Measurements from ENCODE around the gene FAM90A1. TPM values are rescaled to one million over a fixed set of nuclear protein-coding genes. Genes with fewer than 3 reads are reported as not detected.
"Not testable (repeated sequence)": the region's sequence is repeated elsewhere in the genome, so short reads cannot be mapped to it uniquely, and the experiment has no call there.

The FAM90A1 gene
- total RNA-seq, 1 donor from 2014 or later, result not detected

GRCh38 chr12:8235316-8236157 lies 8.1 kb upstream of the FAM90A1 start:
- not testable (repeated sequence) for H3K4me3 ChIP-seq (ENCODE audit: insufficient read depth, low read depth, low read length); H3K27me3 Mint-ChIP-seq (ENCODE audit: low read depth, unreplicated experiment); H3K4me3 Mint-ChIP-seq (ENCODE audit: unreplicated experiment); H3K27me3 ChIP-seq (ENCODE audit: insufficient read depth, low read length); H3K4me2 ChIP-seq (ENCODE audit: low read length); FAIRE-seq; H3K4me1 ChIP-seq (ENCODE audit: insufficient read depth, low read length); H3K9me3 Mint-ChIP-seq (ENCODE audit: unreplicated experiment); H3K9ac ChIP-seq (ENCODE audit: low read length); H3K36me3 ChIP-seq (ENCODE audit: insufficient read depth, low read length); H3K4me1 Mint-ChIP-seq (ENCODE audit: low read depth, unreplicated experiment); H3K36me3 Mint-ChIP-seq (ENCODE audit: low read depth, unreplicated experiment); H3K9me3 ChIP-seq (ENCODE audit: insufficient read depth, low read depth, low read length); H2AFZ ChIP-seq (ENCODE audit: low read depth, low read length); H4K20me1 ChIP-seq (ENCODE audit: insufficient read depth, low read length); H3K27ac ChIP-seq (ENCODE audit: low read depth, low read length); H3K79me2 ChIP-seq (ENCODE audit: insufficient read depth, low read length)
- peak; percentile 74 for DNase-seq (ENCODE audit: low read depth)
- H3K27ac Mint-ChIP-seq (ENCODE audit: unreplicated experiment), result peak overlapping the region; percentile 58

GRCh38 chr12:8234746-8235145 lies 7.3 kb upstream of the FAM90A1 start:
- H3K27ac Mint-ChIP-seq (ENCODE audit: unreplicated experiment); H3K9ac ChIP-seq (ENCODE audit: low read length); H3K4me3 Mint-ChIP-seq (ENCODE audit: unreplicated experiment); H3K36me3 Mint-ChIP-seq (ENCODE audit: low read depth, unreplicated experiment); H3K36me3 ChIP-seq (ENCODE audit: insufficient read depth, low read length); H3K9me3 ChIP-seq (ENCODE audit: insufficient read depth, low read depth, low read length); H3K27ac ChIP-seq (ENCODE audit: low read depth, low read length); H3K4me2 ChIP-seq (ENCODE audit: low read length); H4K20me1 ChIP-seq (ENCODE audit: insufficient read depth, low read length); H3K4me3 ChIP-seq (ENCODE audit: insufficient read depth, low read depth, low read length); H3K9me3 Mint-ChIP-seq (ENCODE audit: unreplicated experiment); FAIRE-seq; H3K4me1 Mint-ChIP-seq (ENCODE audit: low read depth, unreplicated experiment); H3K4me1 ChIP-seq (ENCODE audit: insufficient read depth, low read length); H3K79me2 ChIP-seq (ENCODE audit: insufficient read depth, low read length); H3K27me3 Mint-ChIP-seq (ENCODE audit: low read depth, unreplicated experiment); DNase-seq (ENCODE audit: low read depth); H2AFZ ChIP-seq (ENCODE audit: low read depth, low read length); H3K27me3 ChIP-seq (ENCODE audit: insufficient read depth, low read length): not testable (repeated sequence)

GRCh38 chr12:8233935-8234495 lies 6.6 kb upstream of the FAM90A1 start:
- not testable (repeated sequence) for H3K36me3 Mint-ChIP-seq (ENCODE audit: low read depth, unreplicated experiment); H3K27me3 ChIP-seq (ENCODE audit: insufficient read depth, low read length); H3K79me2 ChIP-seq (ENCODE audit: insufficient read depth, low read length); H4K20me1 ChIP-seq (ENCODE audit: insufficient read depth, low read length); FAIRE-seq; H3K4me1 ChIP-seq (ENCODE audit: insufficient read depth, low read length); H3K9ac ChIP-seq (ENCODE audit: low read length); H3K4me3 ChIP-seq (ENCODE audit: insufficient read depth, low read depth, low read length); H3K9me3 ChIP-seq (ENCODE audit: insufficient read depth, low read depth, low read length); H3K27me3 Mint-ChIP-seq (ENCODE audit: low read depth, unreplicated experiment); H2AFZ ChIP-seq (ENCODE audit: low read depth, low read length); H3K4me1 Mint-ChIP-seq (ENCODE audit: low read depth, unreplicated experiment); H3K36me3 ChIP-seq (ENCODE audit: insufficient read depth, low read length); H3K4me3 Mint-ChIP-seq (ENCODE audit: unreplicated experiment); DNase-seq (ENCODE audit: low read depth); H3K27ac Mint-ChIP-seq (ENCODE audit: unreplicated experiment); H3K27ac ChIP-seq (ENCODE audit: low read depth, low read length); H3K4me2 ChIP-seq (ENCODE audit: low read length); H3K9me3 Mint-ChIP-seq (ENCODE audit: unreplicated experiment)

GRCh38 chr12:8233300-8233855 lies 6.0 kb upstream of the FAM90A1 start:
- H3K4me2 ChIP-seq (ENCODE audit: low read length); FAIRE-seq; H2AFZ ChIP-seq (ENCODE audit: low read depth, low read length); H3K9ac ChIP-seq (ENCODE audit: low read length); H3K4me3 ChIP-seq (ENCODE audit: insufficient read depth, low read depth, low read length); DNase-seq (ENCODE audit: low read depth); H3K27ac ChIP-seq (ENCODE audit: low read depth, low read length); H3K27me3 Mint-ChIP-seq (ENCODE audit: low read depth, unreplicated experiment); H4K20me1 ChIP-seq (ENCODE audit: insufficient read depth, low read length); H3K9me3 Mint-ChIP-seq (ENCODE audit: unreplicated experiment); H3K36me3 ChIP-seq (ENCODE audit: insufficient read depth, low read length); H3K4me1 ChIP-seq (ENCODE audit: insufficient read depth, low read length); H3K9me3 ChIP-seq (ENCODE audit: insufficient read depth, low read depth, low read length); H3K27ac Mint-ChIP-seq (ENCODE audit: unreplicated experiment); H3K4me1 Mint-ChIP-seq (ENCODE audit: low read depth, unreplicated experiment); H3K4me3 Mint-ChIP-seq (ENCODE audit: unreplicated experiment); H3K27me3 ChIP-seq (ENCODE audit: insufficient read depth, low read length); H3K79me2 ChIP-seq (ENCODE audit: insufficient read depth, low read length); H3K36me3 Mint-ChIP-seq (ENCODE audit: low read depth, unreplicated experiment): not testable (repeated sequence)
